ENCODE measurements around the gene DISC1. TPM values are rescaled to one million over a fixed set of nuclear protein-coding genes. Genes with fewer than 3 reads are reported as not detected.

The DISC1 gene
- polyA plus RNA-seq, 1 of the 3 experiments (the other 2 are of a cell fraction), result 1.7 TPM

GRCh38 chr1:231887166-231887565 lies 260.6 kb downstream of the DISC1 start:
- ChIA-PET CTCF (no interaction called here), POLR2A (no interaction called here)

GRCh38 chr1:231887866-231888265 lies 261.3 kb downstream of the DISC1 start:
- Histone ChIP-seq H3F3A (replicated peaks; ENCODE audit: insufficient read depth) (no peaks in the 10 kb centered on the region), H2AFZ (ENCODE audit: low read depth) (no peak overlapping the region), H3K4me1 (ENCODE audit: control insufficient read depth in 1 of 2, insufficient read depth in 2 of 2, low read depth in 1 of 2, low read length in 1 of 2) (peaks cover 0 to 2% of the 10 kb centered on the region in 2 experiments; a peak in 2 of 4 replicates), H3K4me2 (no peak overlapping the region), H3K27ac (ENCODE audit: low read depth in 2 of 2, low read length in 1 of 2) (no peak overlapping the region), H3K9me3 (no peaks in the 10 kb centered on the region), H3K4me3 (ENCODE audit: low read depth in 2 of 2, low read length in 1 of 2) (no peak overlapping the region), H3K9me2 (no peaks in the 10 kb centered on the region), H3K36me3 (replicated peaks in 1 of 2; ENCODE audit: control insufficient read depth in 1 of 2, insufficient read depth in 2 of 2, low read length in 1 of 2) (no peaks in the 10 kb centered on the region), H3K79me2 (ENCODE audit: insufficient read depth) (no peaks in the 10 kb centered on the region), H4K20me1 (ENCODE audit: insufficient read depth) (no peaks in the 10 kb centered on the region), H3K9ac (no peak overlapping the region), H3K27me3 (ENCODE audit: insufficient read depth) (no peaks in the 10 kb centered on the region)
- 76% methylated on average over 6 of the region's 6 CpGs for WGBS (ENCODE audit: low lambda C conversion rate)
- ChIA-PET POLR2A (no interaction called here), CTCF (no interaction called here)
- no peak for DNase-seq
- TF ChIP-seq RXRA (IDR thresholded peaks at IDR 0.05; ENCODE audit: borderline replicate concordance, low read depth) (no peak), SMC3 (IDR thresholded peaks at IDR 0.05; ENCODE audit: low read depth, low read length) (no peak), EP300 (IDR thresholded peaks at IDR 0.05; ENCODE audit: borderline replicate concordance in 1 of 2, low read depth in 1 of 2, low read length in 1 of 2) (no peak), PBX3 (IDR thresholded peaks at IDR 0.05) (no peak), REST (IDR thresholded peaks at IDR 0.05; ENCODE audit: low read depth, low read length) (no peak), TCF12 (IDR thresholded peaks at IDR 0.05) (no peak), GABPA (IDR thresholded peaks at IDR 0.05; ENCODE audit: low read depth) (no peak), ZBTB33 (IDR thresholded peaks at IDR 0.05; ENCODE audit: borderline replicate concordance, low read depth) (no peak)

More at GRCh38 chr1:231887166-231887565, 260.6 kb downstream of the DISC1 start:
- Histone ChIP-seq H3K9ac (no peak overlapping the region), H3K27ac (ENCODE audit: low read depth in 2 of 2, low read length in 1 of 2) (no peak overlapping the region), H3K9me3 (no peaks in the 10 kb centered on the region), H3K36me3 (replicated peaks in 1 of 2; ENCODE audit: control insufficient read depth in 1 of 2, insufficient read depth in 2 of 2, low read length in 1 of 2) (no peaks in the 10 kb centered on the region), H3K9me2 (no peaks in the 10 kb centered on the region), H3K79me2 (ENCODE audit: insufficient read depth) (no peaks in the 10 kb centered on the region), H2AFZ (ENCODE audit: low read depth) (no peak overlapping the region), H3K4me1 (ENCODE audit: control insufficient read depth in 1 of 2, insufficient read depth in 2 of 2, low read depth in 1 of 2, low read length in 1 of 2) (peaks cover 0 to 2% of the 10 kb centered on the region in 2 experiments; a peak in 2 of 4 replicates), H4K20me1 (ENCODE audit: insufficient read depth) (no peaks in the 10 kb centered on the region), H3K4me2 (no peak overlapping the region), H3K4me3 (ENCODE audit: low read depth in 2 of 2, low read length in 1 of 2) (no peak overlapping the region), H3K27me3 (ENCODE audit: insufficient read depth) (no peaks in the 10 kb centered on the region), H3F3A (replicated peaks; ENCODE audit: insufficient read depth) (no peaks in the 10 kb centered on the region)
- DNase-seq, result no peak
- no peak for TF ChIP-seq JUND (IDR thresholded peaks at IDR 0.05)
- no peak for TF ChIP-seq FOSL2 (IDR thresholded peaks at IDR 0.05; ENCODE audit: borderline replicate concordance, low read depth)
- TF ChIP-seq RFX5 (IDR thresholded peaks at IDR 0.05; ENCODE audit: low read length), result no peak
- TF ChIP-seq CHD2 (IDR thresholded peaks at IDR 0.05; ENCODE audit: low read length, partially characterized antibody), result no peak
- TF ChIP-seq CTCF (IDR thresholded peaks at IDR 0.05), result no peak
- no peak for TF ChIP-seq POLR2AphosphoS5 (IDR thresholded peaks at IDR 0.05; ENCODE audit: low read depth, low read length)
- TF ChIP-seq USF2 (IDR thresholded peaks at IDR 0.05; ENCODE audit: borderline replicate concordance, low read depth, low read length), result no peak
- TF ChIP-seq RCOR1 (IDR thresholded peaks at IDR 0.05; ENCODE audit: low read length), result no peak
- TF ChIP-seq RXRA (IDR thresholded peaks at IDR 0.05; ENCODE audit: borderline replicate concordance, low read depth), result no peak
- TF ChIP-seq TEAD4 (IDR thresholded peaks at IDR 0.05; ENCODE audit: borderline replicate concordance, insufficient read depth), result no peak
- WGBS (ENCODE audit: low lambda C conversion rate), result 76% methylated on average over 3 of the region's 3 CpGs

All from SK-N-SH (cell line).